Breast epithelium (tissue), 4 donors: ENCODE measurements around the gene SLC25A1. TPM values are rescaled to one million over a fixed set of nuclear protein-coding genes. Genes with fewer than 3 reads are reported as not detected.
A peak's percentile ranks its signal among the peaks of the same experiment; 100 is the strongest.

Experiments used
- DNase-seq, 2 donors: peaks; one replicate each; pipeline ENCODE4 v3.0.0-alpha.2; 2019; ENCODE audit warnings: low spot score in 2 of 2
- H3K27ac ChIP-seq, 2 donors: fragments of 200-600 bp; sonication (generic) in 1 of 2; one replicate each; pipeline ENCODE4 v1.5.1; 2016 to 2019; ENCODE audit warnings: mild to moderate bottlenecking in 1 of 2
- H3K27me3 ChIP-seq, 2 donors: fragments of 200-600 bp; sonication (generic) in 1 of 2; one replicate each; pipeline versions ENCODE4 v1.5.1 to v1.6.0; 2017 to 2019; ENCODE audit warnings: control low read depth in 1 of 2, mild to moderate bottlenecking in 1 of 2
- H3K36me3 ChIP-seq: fragments of 200-600 bp; one replicate; pipeline ENCODE4 v1.5.1; 2019
- H3K4me1 ChIP-seq, 2 donors: fragments of 200-600 bp; sonication (generic); one replicate each; pipeline ENCODE4 v1.5.1; 2016 to 2019; ENCODE audit warnings: control low read depth in 1 of 2
- H3K4me3 ChIP-seq, 3 donors: fragments of 200-600 bp; sonication (generic); 1 replicate in 2 of 3; 2 replicates in 1 of 3; pipeline ENCODE4 v1.5.1; 2016 to 2019; ENCODE audit warnings: mild to moderate bottlenecking in 3 of 3, moderate library complexity in 2 of 3
- H3K9me3 ChIP-seq, 2 donors: fragments of 200-600 bp; sonication (generic) in 1 of 2; one replicate each; pipeline ENCODE4 v1.5.1; 2016 to 2019; ENCODE audit warnings: control low read depth in 1 of 2
- CTCF ChIP-seq, 3 donors: fragments of 450-650 bp; IDR thresholded peaks; one replicate each; pipeline ENCODE4 v1.5.1; 2016 to 2017; ENCODE audit warnings: antibody characterized with exemption in 3 of 3, mild to moderate bottlenecking in 3 of 3, moderate library complexity in 3 of 3
- POLR2A ChIP-seq: fragments of 450-650 bp; IDR thresholded peaks from one replicate; pipeline ENCODE4 v1.6.1; 2016; ENCODE audit warnings: antibody characterized with exemption, mild to moderate bottlenecking, moderate library complexity
- POLR2AphosphoS5 ChIP-seq, 3 donors: sonication (generic); formaldehyde crosslinking; IDR thresholded peaks; one replicate each; pipeline ENCODE4 v1.6.1; 2017; ENCODE audit warnings: antibody characterized with exemption in 3 of 3
- intact Hi-C: fragments of 100-400 bp; cut with DNase I; formaldehyde crosslinking; loops from one replicate; pipeline ENCODE4 v1.15.1; 2023; ENCODE audit warnings: low total_unique reads
- total RNA-seq, 3 donors: library from RNA; depleted of rRNA; stranded (reverse); fragments of >200 nt; gene quantifications; one replicate each; pipeline ENCODE4 v1.1.0, GENCODE V29; 2016

SLC25A1 gene
- total RNA-seq, 3 donors from 2014 or later: 49.2 to 140 (median 50.2) TPM

- H3K9me3 ChIP-seq: no peaks in the 10 kb centered on the region
- no peaks in the 10 kb centered on the region for H3K4me1 ChIP-seq
- intact Hi-C loops: no loop called here
- peak overlapping the region; percentile 19 to 38 for H3K27ac ChIP-seq
- H3K27me3 ChIP-seq: no peaks in the 10 kb centered on the region
- TF ChIP-seq POLR2A: no peak
- no peak for TF ChIP-seq CTCF (IDR thresholded peaks at IDR 0.05)
- TF ChIP-seq POLR2AphosphoS5 (IDR thresholded peaks at IDR 0.05): no peak
- H3K36me3 ChIP-seq: peaks cover 7% of the 10 kb centered on the region
- DNase-seq: no peak
- no peak overlapping the region for H3K4me3 ChIP-seq
These were observed 49.4 kb downstream of the SLC25A1 start for GRCh38 chr22:19128946-19129727.

GRCh38 chr22:19128009-19128401, 50.5 kb downstream of the SLC25A1 start:
- DNase-seq: no peak
- intact Hi-C loops: no loop called here
- TF ChIP-seq POLR2AphosphoS5 (IDR thresholded peaks at IDR 0.05) (no peak), CTCF (IDR thresholded peaks at IDR 0.05) (no peak), POLR2A (no peak)

GRCh38 chr22:19127329-19128008, 51.1 kb downstream of the SLC25A1 start:
- Histone ChIP-seq H3K4me1 (no peaks in the 10 kb centered on the region), H3K4me3 (no peak overlapping the region), H3K27me3 (no peaks in the 10 kb centered on the region), H3K27ac (no peak overlapping the region), H3K36me3 (no peaks in the 10 kb centered on the region), H3K9me3 (no peaks in the 10 kb centered on the region)
- DNase-seq: no peak
- intact Hi-C loops: no loop called here
- TF ChIP-seq POLR2AphosphoS5 (IDR thresholded peaks at IDR 0.05): no peak
- no peak for TF ChIP-seq POLR2A

More at GRCh38 chr22:19128009-19128401, 50.5 kb downstream of the SLC25A1 start:
- Histone ChIP-seq H3K9me3 (no peaks in the 10 kb centered on the region), H3K4me1 (no peaks in the 10 kb centered on the region), H3K36me3 (no peaks in the 10 kb centered on the region), H3K27me3 (no peaks in the 10 kb centered on the region), H3K4me3 (no peak overlapping the region), H3K27ac (no peak overlapping the region)

GRCh38 chr22:19126309-19127273, 51.9 kb downstream of the SLC25A1 start:
- no peaks in the 10 kb centered on the region for H3K36me3 ChIP-seq
- intact Hi-C loops: no loop called here
- TF ChIP-seq CTCF (IDR thresholded peaks at IDR 0.05): no peak
- no peak for TF ChIP-seq POLR2A
- no peak for TF ChIP-seq POLR2AphosphoS5 (IDR thresholded peaks at IDR 0.05)
- DNase-seq: no peak
- no peak overlapping the region for H3K27ac ChIP-seq
- no peak overlapping the region for H3K4me3 ChIP-seq
- no peaks in the 10 kb centered on the region for H3K4me1 ChIP-seq
- H3K9me3 ChIP-seq: no peaks in the 10 kb centered on the region
- no peaks in the 10 kb centered on the region for H3K27me3 ChIP-seq

Other genes with a start within 250 kb of the SLC25A1 start
- 10 to 100 TPM in 2 of 3 donors, 1 to 10 TPM in 1; 4.6 to 29.6 (median 11.1) TPM for gene PRODH, start 242.4 kb downstream of the SLC25A1 start, total RNA-seq
- gene DGCR2, start 56.3 kb downstream of the SLC25A1 start, total RNA-seq: 10 to 100 TPM; 36.8 to 58.4 (median 42.9) TPM
- not detected for gene TSSK2, start 47.4 kb downstream of the SLC25A1 start, total RNA-seq
- 10 to 100 TPM; 12.2 to 17.7 (median 13.8) TPM for gene ESS2, start 34.1 kb downstream of the SLC25A1 start, total RNA-seq
- gene GSC2, start 28.4 kb downstream of the SLC25A1 start, total RNA-seq: not detected
- 10 to 100 TPM in 1 of 3 donors, 1 to 10 TPM in 2; 2.8 to 27.0 (median 8.2) TPM for gene CLTCL1, start 113.0 kb upstream of the SLC25A1 start, total RNA-seq